Ovary (tissue), 3 donors: ENCODE data around the gene NR2F6.
"Not testable (repeated sequence)": the region's sequence is repeated elsewhere in the genome, so short reads cannot be mapped to it uniquely, and the experiment has no call there.

ENCODE experiments used
- CTCF ChIP-seq, 3 donors: fragments of 450-650 bp in 2 of 3; fragments of 200-600 bp in 1 of 3; IDR thresholded peaks; one replicate each; pipeline versions ENCODE4 v1.5.1 to v1.8.0; 2016 to 2022; ENCODE audit warnings: antibody characterized with exemption in 3 of 3, mild to moderate bottlenecking in 1 of 3
- POLR2A ChIP-seq: fragments of 450-650 bp; IDR thresholded peaks from one replicate; pipeline ENCODE4 v1.6.1; 2017; ENCODE audit warnings: antibody characterized with exemption, mild to moderate bottlenecking, moderate library complexity
- donor health status: DM: no; HTN: no; CAD: no.

- TF ChIP-seq CTCF (IDR thresholded peaks at IDR 0.05); POLR2A: not testable (repeated sequence)
Measured at GRCh38 chr19:17191736-17192135, 54.0 kb downstream of the NR2F6 start.
